Activated CD8-positive, alpha-beta memory T cell treated with anti-CD3 and anti-CD28 coated beads, Interleukin-2, amount 50 U/mL, for 24 hours (primary cell): Measurements from ENCODE around the gene TMEM176B.
"Not testable (repeated sequence)": the region's sequence is repeated elsewhere in the genome, so short reads cannot be mapped to it uniquely, and the experiment has no call there.

Source experiments
- DNase-seq: peaks from one replicate; pipeline ENCODE4 v3.0.0-alpha.2; 2020; ENCODE audit errors: extremely low read depth

Gene TMEM176B

GRCh38 chr7:150823043-150823442 is 22.9 kb upstream of the TMEM176B start:
- no peak for DNase-seq

- no peak for DNase-seq
Measured at GRCh38 chr7:150820578-150821198, 20.5 kb upstream of the TMEM176B start.

- DNase-seq: no peak
Measured at GRCh38 chr7:150820148-150820547, 20.0 kb upstream of the TMEM176B start.

GRCh38 chr7:150818971-150819370 is 18.8 kb upstream of the TMEM176B start:
- DNase-seq: no peak

- no peak for DNase-seq
Measured at GRCh38 chr7:150814328-150815001, 14.3 kb upstream of the TMEM176B start.

- not testable (repeated sequence) for DNase-seq
Measured at GRCh38 chr7:150807616-150808438, 7.7 kb upstream of the TMEM176B start.

- no peak for DNase-seq
Measured at GRCh38 chr7:150806863-150807262, 6.7 kb upstream of the TMEM176B start.

GRCh38 chr7:150806454-150806853 is 6.3 kb upstream of the TMEM176B start:
- DNase-seq: no peak

GRCh38 chr7:150805864-150806263 is 5.7 kb upstream of the TMEM176B start:
- DNase-seq: no peak

GRCh38 chr7:150804802-150805201 is 4.6 kb upstream of the TMEM176B start:
- DNase-seq: no peak

- DNase-seq: no peak
Measured at GRCh38 chr7:150803161-150803860, 3.1 kb upstream of the TMEM176B start.

GRCh38 chr7:150801946-150802771 is 2.0 kb upstream of the TMEM176B start:
- no peak for DNase-seq

GRCh38 chr7:150801242-150801945 is 1.2 kb upstream of the TMEM176B start:
- no peak for DNase-seq

GRCh38 chr7:150800581-150801241 is 547 bp upstream of the TMEM176B start, which contains the start of gene TMEM176A:
Gene TMEM176A, plus strand, starts transcription at chr7:150800769. Its CDS starts 782 bp downstream, at chr7:150801551.
- DNase-seq: no peak

- no peak for DNase-seq
Measured at GRCh38 chr7:150799156-150799555, 1.0 kb downstream of the TMEM176B start.

- DNase-seq: no peak
Measured at GRCh38 chr7:150797661-150798060, 2.5 kb downstream of the TMEM176B start.

GRCh38 chr7:150793569-150794238 is 6.5 kb downstream of the TMEM176B start:
- DNase-seq: no peak

- no peak for DNase-seq
Measured at GRCh38 chr7:150791746-150792452, 8.3 kb downstream of the TMEM176B start.

- no peak for DNase-seq
Measured at GRCh38 chr7:150791304-150791703, 8.9 kb downstream of the TMEM176B start.
